HCT116 (cell line): Measurements from ENCODE around the gene MAP2K5.

ENCODE experiments used
- CEBPB ChIP-seq: IDR thresholded peaks from 2 replicates; pipeline ENCODE4 v1.6.1; 2012; ENCODE audit warnings: low read depth
- ELF1 ChIP-seq: IDR thresholded peaks from 2 replicates; pipeline ENCODE4 v1.6.1; 2012; ENCODE audit warnings: low read depth, borderline replicate concordance
- EZH2 ChIP-seq: fragments of 200-600 bp; sonication (generic); IDR thresholded peaks from 2 replicates; pipeline ENCODE4 v1.6.1; 2017; ENCODE audit warnings: antibody characterized with exemption, mixed run types
- EZH2phosphoT487 ChIP-seq: fragments of 200-600 bp; IDR thresholded peaks from 2 replicates; pipeline ENCODE4 v1.6.1; 2018; ENCODE audit warnings: antibody characterized with exemption, borderline replicate concordance
- POLR2A ChIP-seq: IDR thresholded peaks from 2 replicates; pipeline ENCODE4 v1.7.0; 2011; ENCODE audit warnings: borderline replicate concordance; ENCODE audit not compliant: insufficient read depth, insufficient read length; ENCODE audit errors: extremely low read depth
- SP1 ChIP-seq: IDR thresholded peaks from 2 replicates; pipeline ENCODE4 v1.6.1; 2012; ENCODE audit warnings: low read depth
- SRF ChIP-seq: IDR thresholded peaks from 2 replicates; pipeline ENCODE4 v1.6.1; 2012; ENCODE audit warnings: low read depth
- TF ChIP-seq, protein P1 (sequence below), 3 experiments: fragments of 200-600 bp in 1 of 3; sonication (generic) in 1 of 3; IDR thresholded peaks in 2 of 3; conservative IDR thresholded peaks in 1 of 3; 2 replicates each; pipeline ENCODE4 v1.5.1; 2012 to 2017; ENCODE audit warnings: low read depth in 2 of 3, low read length in 2 of 3, antibody characterized with exemption in 1 of 3, borderline replicate concordance in 1 of 3, control low read depth in 1 of 3, mild to moderate bottlenecking in 1 of 3, mixed read lengths in 1 of 3, mixed run types in 1 of 3, moderate library complexity in 1 of 3; ENCODE audit not compliant: insufficient read depth in 1 of 3
- TF ChIP-seq, protein P2 (sequence below): IDR thresholded peaks from 2 replicates; pipeline ENCODE4 v1.6.1; 2012; ENCODE audit warnings: low read depth
- TF ChIP-seq, protein P3 (sequence below): IDR thresholded peaks from 2 replicates; pipeline ENCODE4 v1.6.1; 2011; ENCODE audit warnings: mild to moderate bottlenecking, low read length, moderate library complexity; ENCODE audit not compliant: insufficient replicate concordance; ENCODE audit errors: extremely low read depth

DNA sequence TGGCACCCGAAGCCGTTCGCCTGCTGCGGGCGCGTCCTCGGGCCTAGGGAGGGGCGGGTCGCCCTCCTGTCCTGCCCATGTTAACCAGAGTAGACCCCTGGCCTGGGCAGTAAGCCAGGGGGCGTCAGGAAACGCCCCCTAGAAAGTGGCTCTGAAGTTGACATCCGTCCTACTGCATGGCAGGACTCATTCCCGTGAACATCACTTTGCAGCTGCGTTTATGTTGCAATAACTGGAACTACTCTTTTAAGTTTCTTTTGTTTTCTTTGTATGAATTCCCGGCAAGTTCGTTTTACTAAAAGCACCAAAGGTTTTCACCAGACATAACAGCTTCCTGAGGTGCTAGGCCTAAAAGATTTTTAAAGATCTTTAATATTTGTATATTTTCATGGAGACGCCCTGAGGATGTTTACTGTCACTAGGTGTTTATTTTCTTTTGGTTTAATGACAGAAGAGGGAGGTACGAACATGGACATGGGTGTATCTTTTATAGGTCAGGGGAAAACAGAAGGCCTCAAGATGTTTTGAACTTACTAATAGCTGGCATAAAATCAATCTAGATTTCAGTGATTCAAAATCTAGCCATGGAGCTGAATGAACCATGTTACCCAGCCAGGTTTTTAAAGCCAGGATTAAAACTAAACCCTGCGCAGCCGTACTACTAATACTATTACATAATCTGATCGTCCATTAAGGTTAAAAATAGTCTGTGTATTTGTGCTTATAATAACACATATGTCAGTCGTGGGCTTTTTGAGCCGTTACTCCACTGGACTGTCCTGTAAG is 20.5 kb upstream of the MAP2K5 start:
- TF ChIP-seq, protein P1, sequence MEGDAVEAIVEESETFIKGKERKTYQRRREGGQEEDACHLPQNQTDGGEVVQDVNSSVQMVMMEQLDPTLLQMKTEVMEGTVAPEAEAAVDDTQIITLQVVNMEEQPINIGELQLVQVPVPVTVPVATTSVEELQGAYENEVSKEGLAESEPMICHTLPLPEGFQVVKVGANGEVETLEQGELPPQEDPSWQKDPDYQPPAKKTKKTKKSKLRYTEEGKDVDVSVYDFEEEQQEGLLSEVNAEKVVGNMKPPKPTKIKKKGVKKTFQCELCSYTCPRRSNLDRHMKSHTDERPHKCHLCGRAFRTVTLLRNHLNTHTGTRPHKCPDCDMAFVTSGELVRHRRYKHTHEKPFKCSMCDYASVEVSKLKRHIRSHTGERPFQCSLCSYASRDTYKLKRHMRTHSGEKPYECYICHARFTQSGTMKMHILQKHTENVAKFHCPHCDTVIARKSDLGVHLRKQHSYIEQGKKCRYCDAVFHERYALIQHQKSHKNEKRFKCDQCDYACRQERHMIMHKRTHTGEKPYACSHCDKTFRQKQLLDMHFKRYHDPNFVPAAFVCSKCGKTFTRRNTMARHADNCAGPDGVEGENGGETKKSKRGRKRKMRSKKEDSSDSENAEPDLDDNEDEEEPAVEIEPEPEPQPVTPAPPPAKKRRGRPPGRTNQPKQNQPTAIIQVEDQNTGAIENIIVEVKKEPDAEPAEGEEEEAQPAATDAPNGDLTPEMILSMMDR (IDR thresholded peaks at IDR 0.05 in 2 of 3, conservative IDR thresholded peaks at IDR 0.05 in 1 of 3; ENCODE audit: borderline replicate concordance in 1 of 3, insufficient read depth in 1 of 3, low read depth in 2 of 3, low read length in 2 of 3) = no peak
- TF ChIP-seq EZH2 (no peak), SRF (no peak), POLR2A (no peak), EZH2phosphoT487 (no peak), CEBPB (0 out of 2 replicates have a peak, but pooled peaks have one; percentile 10), ELF1 (no peak), SP1 (no peak)
- TF ChIP-seq, protein P2, sequence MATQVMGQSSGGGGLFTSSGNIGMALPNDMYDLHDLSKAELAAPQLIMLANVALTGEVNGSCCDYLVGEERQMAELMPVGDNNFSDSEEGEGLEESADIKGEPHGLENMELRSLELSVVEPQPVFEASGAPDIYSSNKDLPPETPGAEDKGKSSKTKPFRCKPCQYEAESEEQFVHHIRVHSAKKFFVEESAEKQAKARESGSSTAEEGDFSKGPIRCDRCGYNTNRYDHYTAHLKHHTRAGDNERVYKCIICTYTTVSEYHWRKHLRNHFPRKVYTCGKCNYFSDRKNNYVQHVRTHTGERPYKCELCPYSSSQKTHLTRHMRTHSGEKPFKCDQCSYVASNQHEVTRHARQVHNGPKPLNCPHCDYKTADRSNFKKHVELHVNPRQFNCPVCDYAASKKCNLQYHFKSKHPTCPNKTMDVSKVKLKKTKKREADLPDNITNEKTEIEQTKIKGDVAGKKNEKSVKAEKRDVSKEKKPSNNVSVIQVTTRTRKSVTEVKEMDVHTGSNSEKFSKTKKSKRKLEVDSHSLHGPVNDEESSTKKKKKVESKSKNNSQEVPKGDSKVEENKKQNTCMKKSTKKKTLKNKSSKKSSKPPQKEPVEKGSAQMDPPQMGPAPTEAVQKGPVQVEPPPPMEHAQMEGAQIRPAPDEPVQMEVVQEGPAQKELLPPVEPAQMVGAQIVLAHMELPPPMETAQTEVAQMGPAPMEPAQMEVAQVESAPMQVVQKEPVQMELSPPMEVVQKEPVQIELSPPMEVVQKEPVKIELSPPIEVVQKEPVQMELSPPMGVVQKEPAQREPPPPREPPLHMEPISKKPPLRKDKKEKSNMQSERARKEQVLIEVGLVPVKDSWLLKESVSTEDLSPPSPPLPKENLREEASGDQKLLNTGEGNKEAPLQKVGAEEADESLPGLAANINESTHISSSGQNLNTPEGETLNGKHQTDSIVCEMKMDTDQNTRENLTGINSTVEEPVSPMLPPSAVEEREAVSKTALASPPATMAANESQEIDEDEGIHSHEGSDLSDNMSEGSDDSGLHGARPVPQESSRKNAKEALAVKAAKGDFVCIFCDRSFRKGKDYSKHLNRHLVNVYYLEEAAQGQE = no peak
- TF ChIP-seq, protein P3, sequence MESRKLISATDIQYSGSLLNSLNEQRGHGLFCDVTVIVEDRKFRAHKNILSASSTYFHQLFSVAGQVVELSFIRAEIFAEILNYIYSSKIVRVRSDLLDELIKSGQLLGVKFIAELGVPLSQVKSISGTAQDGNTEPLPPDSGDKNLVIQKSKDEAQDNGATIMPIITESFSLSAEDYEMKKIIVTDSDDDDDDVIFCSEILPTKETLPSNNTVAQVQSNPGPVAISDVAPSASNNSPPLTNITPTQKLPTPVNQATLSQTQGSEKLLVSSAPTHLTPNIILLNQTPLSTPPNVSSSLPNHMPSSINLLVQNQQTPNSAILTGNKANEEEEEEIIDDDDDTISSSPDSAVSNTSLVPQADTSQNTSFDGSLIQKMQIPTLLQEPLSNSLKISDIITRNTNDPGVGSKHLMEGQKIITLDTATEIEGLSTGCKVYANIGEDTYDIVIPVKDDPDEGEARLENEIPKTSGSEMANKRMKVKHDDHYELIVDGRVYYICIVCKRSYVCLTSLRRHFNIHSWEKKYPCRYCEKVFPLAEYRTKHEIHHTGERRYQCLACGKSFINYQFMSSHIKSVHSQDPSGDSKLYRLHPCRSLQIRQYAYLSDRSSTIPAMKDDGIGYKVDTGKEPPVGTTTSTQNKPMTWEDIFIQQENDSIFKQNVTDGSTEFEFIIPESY = no peak
